Measurements from ENCODE around the gene NLRP10.

The NLRP10 gene

GRCh38 chr11:7968686-7969085 lies 3.4 kb upstream of the NLRP10 start:
- CTCF ChIA-PET = interaction anchor here (0.9 to 1.2 kb wide), 2 partner anchors 14 to 18 kb away, joined by 3 read pairs; no protein-coding TSS in a partner anchor
- TF ChIP-seq CTCF (IDR thresholded peaks at IDR 0.05; ENCODE audit: control extremely low read depth, extremely low read depth, low read depth, missing control alignments) = no peak
- POLR2A ChIA-PET = no interaction called here
- no peak for DNase-seq (ENCODE audit: extremely low spot score)

- TF ChIP-seq CTCF (IDR thresholded peaks at IDR 0.05; ENCODE audit: control extremely low read depth, extremely low read depth, low read depth, missing control alignments) = no peak
- POLR2A ChIA-PET = no interaction called here
- no peak for DNase-seq (ENCODE audit: extremely low spot score)
- CTCF ChIA-PET = interaction anchor here (0.9 kb wide), 1 partner anchor 19 kb away, joined by 3 read pairs; no protein-coding TSS in a partner anchor
These were observed 2.6 kb upstream of the NLRP10 start for GRCh38 chr11:7967826-7968225.

GRCh38 chr11:7967097-7967496 lies 1.9 kb upstream of the NLRP10 start:
- CTCF ChIA-PET = no interaction called here
- TF ChIP-seq CTCF (IDR thresholded peaks at IDR 0.05; ENCODE audit: control extremely low read depth, extremely low read depth, low read depth, missing control alignments) = no peak
- POLR2A ChIA-PET = no interaction called here
- no peak for DNase-seq (ENCODE audit: extremely low spot score)

- CTCF ChIA-PET = interaction anchor here (1.0 to 1.8 kb wide), 2 partner anchors 10 to 22 kb away, joined by 4 to 7 read pairs; partner anchors contain the start of gene EIF3F
- POLR2A ChIA-PET = no interaction called here
- no peak for DNase-seq (ENCODE audit: extremely low spot score)
- no peak for TF ChIP-seq CTCF (IDR thresholded peaks at IDR 0.05; ENCODE audit: control extremely low read depth, extremely low read depth, low read depth, missing control alignments)
These were observed 374 bp downstream of the NLRP10 start for GRCh38 chr11:7964873-7965272.

- CTCF ChIA-PET = no interaction called here
- POLR2A ChIA-PET = no interaction called here
- TF ChIP-seq CTCF (IDR thresholded peaks at IDR 0.05; ENCODE audit: control extremely low read depth, extremely low read depth, low read depth, missing control alignments) = no peak
- DNase-seq (ENCODE audit: extremely low spot score) = no peak
These were observed 986 bp downstream of the NLRP10 start for GRCh38 chr11:7964261-7964660.

GRCh38 chr11:7955191-7955590 lies 10.1 kb downstream of the NLRP10 start:
- TF ChIP-seq CTCF (IDR thresholded peaks at IDR 0.05; ENCODE audit: control extremely low read depth, extremely low read depth, low read depth, missing control alignments) = no peak
- no peak for DNase-seq (ENCODE audit: extremely low spot score)
- CTCF ChIA-PET = interaction anchor here (1.5 kb wide), 1 partner anchor 32 kb away, joined by 3 read pairs; the partner anchor contains the start of gene EIF3F
- POLR2A ChIA-PET = no interaction called here

- no peak for TF ChIP-seq CTCF (IDR thresholded peaks at IDR 0.05; ENCODE audit: control extremely low read depth, extremely low read depth, low read depth, missing control alignments)
- ChIA-PET CTCF (no interaction called here), POLR2A (no interaction called here)
- DNase-seq (ENCODE audit: extremely low spot score) = no peak
These were observed 15.3 kb downstream of the NLRP10 start for GRCh38 chr11:7949934-7950333.

Measured in GM10248 (cell line).